K562 (cell line): ENCODE data around the gene ROBO3.

ENCODE experiments used
- BCOR ChIP-seq: fragments of 450-650 bp; IDR thresholded peaks from 2 replicates; pipeline ENCODE4 v1.6.1; 2016
- CREB1 ChIP-seq, 2 experiments: sonication (generic) in 1 of 2; formaldehyde crosslinking in 1 of 2; IDR thresholded peaks; 2 replicates each; pipeline versions ENCODE4 v1.6.1 to v1.8.0; 2012 to 2022; ENCODE audit warnings: inconsistent platforms in 1 of 2, mild to moderate bottlenecking in 1 of 2, missing genetic modification reagents in 1 of 2, moderate library complexity in 1 of 2
- EP300 ChIP-seq: IDR thresholded peaks from 2 replicates; pipeline ENCODE4 v1.6.1; 2012; ENCODE audit warnings: low read length, improper control_type of control experiment
- GTF2F1 ChIP-seq: IDR thresholded peaks from 2 replicates; pipeline ENCODE4 v1.6.1; 2011; ENCODE audit warnings: low read depth, low read length, improper control_type of control experiment
- HCFC1 ChIP-seq: IDR thresholded peaks from 2 replicates; pipeline ENCODE4 v1.6.1; 2012; ENCODE audit warnings: low read depth, low read length, improper control_type of control experiment
- HDAC6 ChIP-seq: IDR thresholded peaks from 2 replicates; pipeline ENCODE4 v1.6.1; 2012; ENCODE audit warnings: low read depth, mild to moderate bottlenecking, control low read depth, inconsistent platforms, low read length, moderate library complexity
- HNRNPLL ChIP-seq: fragments of 200-400 bp; formaldehyde crosslinking; IDR thresholded peaks from 2 replicates; pipeline ENCODE4 v1.6.1; 2017; ENCODE audit warnings: low read length, low read depth, mild to moderate bottlenecking; ENCODE audit not compliant: poor library complexity, severe bottlenecking
- TCF7 ChIP-seq: sonication (generic); IDR thresholded peaks from 2 replicates; pipeline ENCODE4 v1.6.1; 2016; ENCODE audit warnings: antibody characterized with exemption, borderline replicate concordance
- THRA ChIP-seq: fragments of 450-650 bp; IDR thresholded peaks from 2 replicates; pipeline ENCODE4 v1.6.1; 2017; ENCODE audit warnings: mild to moderate bottlenecking, moderate library complexity
- ZFP1 ChIP-seq: fragments of 450-650 bp; formaldehyde crosslinking; IDR thresholded peaks from 2 replicates; pipeline ENCODE4 v1.4.0; 2020; ENCODE audit warnings: mild to moderate bottlenecking, mixed read lengths
- ZNF274 ChIP-seq: IDR thresholded peaks from 2 replicates; pipeline ENCODE4 v1.6.1; 2011; ENCODE audit warnings: low read depth, mild to moderate bottlenecking, low read length, moderate library complexity, borderline replicate concordance
- TF ChIP-seq, protein P1 (sequence below): conservative IDR thresholded peaks from 2 replicates; pipeline ENCODE4 v1.6.1; 2011; ENCODE audit warnings: low read depth, mild to moderate bottlenecking, low read length; ENCODE audit not compliant: control insufficient read depth

- TF ChIP-seq, protein P1, sequence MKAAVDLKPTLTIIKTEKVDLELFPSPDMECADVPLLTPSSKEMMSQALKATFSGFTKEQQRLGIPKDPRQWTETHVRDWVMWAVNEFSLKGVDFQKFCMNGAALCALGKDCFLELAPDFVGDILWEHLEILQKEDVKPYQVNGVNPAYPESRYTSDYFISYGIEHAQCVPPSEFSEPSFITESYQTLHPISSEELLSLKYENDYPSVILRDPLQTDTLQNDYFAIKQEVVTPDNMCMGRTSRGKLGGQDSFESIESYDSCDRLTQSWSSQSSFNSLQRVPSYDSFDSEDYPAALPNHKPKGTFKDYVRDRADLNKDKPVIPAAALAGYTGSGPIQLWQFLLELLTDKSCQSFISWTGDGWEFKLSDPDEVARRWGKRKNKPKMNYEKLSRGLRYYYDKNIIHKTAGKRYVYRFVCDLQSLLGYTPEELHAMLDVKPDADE: no peak
- TF ChIP-seq HNRNPLL (no peak), TCF7 (no peak), HDAC6 (no peak), ZNF274 (no peak), EP300 (no peak), BCOR (no peak), GTF2F1 (no peak), THRA (no peak), HCFC1 (no peak), CREB1 (IDR thresholded peaks at IDR 0.05) (no peak), CREB1 (CRISPR knock-in tag; IDR thresholded peaks at IDR 0.05) (no peak), ZFP1 (no peak)
These were observed 35.2 kb downstream of the ROBO3 start for GRCh38 chr11:124900464-124900863.
